GM12878 (cell line): ENCODE measurements around the gene SZRD1. TPM values are rescaled to one million over a fixed set of nuclear protein-coding genes. Genes with fewer than 3 reads are reported as not detected.

Experiments used
- ATAC-seq: fragments of 200-7000 bp; cut with Tn5 transposase; 3 replicates; pipeline ENCODE4 v1.9.1; 2020; ENCODE audit warnings: mild to moderate bottlenecking, moderate library complexity
- BruUV-seq: library from RNA; stranded (reverse); fragments of 400-500 nt; replicated peaks from 2 replicates; lab custom pipeline; 2021; lab: Mats Ljungman, UMichigan
- CTCF ChIA-PET: fragments of 300-600 bp; sonication (Branson Sonifier 250); formaldehyde crosslinking; extraction: SDS; loops from one replicate; lab custom pipeline; 2021; ENCODE audit warnings: inconsistent platforms; lab: Yijun Ruan, JAX
- POLR2A ChIA-PET: fragments of 350-600 bp; formaldehyde crosslinking; extraction: SDS; loops from one replicate; lab custom pipeline; 2021; ENCODE audit warnings: inconsistent platforms; lab: Charles Lee
- RAD21 ChIA-PET: fragments of 300-600 bp; sonication (Branson Sonifier 250); formaldehyde crosslinking; loops from one replicate; lab custom pipeline; 2023; ENCODE audit warnings: antibody characterized with exemption; ENCODE audit not compliant: unreplicated experiment; lab: Charles Lee
- SMC1A ChIA-PET: fragments of 300-600 bp; sonication (Branson Sonifier 250); formaldehyde crosslinking; loops from one replicate; lab custom pipeline; 2023; ENCODE audit not compliant: unreplicated experiment, uncharacterized antibody; lab: Charles Lee
- DNase-seq: peaks from one replicate; pipeline ENCODE4 v3.0.0-alpha.2; 2011; ENCODE audit warnings: low read depth, low spot score
- FAIRE-seq: peaks from 3 replicates; lab custom pipeline; 2011; peaks lifted over from hg19 to GRCh38; lab: Jason Lieb, UNC
- H2AFZ ChIP-seq: 2 replicates; pipeline ENCODE4 v1.6.0; 2011; ENCODE audit warnings: low read depth, low read length, control low read depth; ENCODE audit not compliant: control insufficient read depth
- H3K27ac ChIP-seq: 2 replicates; pipeline ENCODE4 v1.5.1; 2011; ENCODE audit warnings: control low read depth; ENCODE audit not compliant: control insufficient read depth, insufficient read depth
- H3K27me3 ChIP-seq, 2 experiments: replicated peaks in 1 of 2; 2 replicates each; pipeline versions ENCODE4 v1.6.0 to v1.6.1; 2011; ENCODE audit warnings: low read length in 1 of 2; ENCODE audit not compliant: control insufficient read depth in 2 of 2, insufficient read depth in 2 of 2
- H3K36me3 ChIP-seq, 2 experiments: 2 replicates each; pipeline ENCODE4 v1.5.1; 2011; ENCODE audit warnings: low read length in 1 of 2; ENCODE audit not compliant: control insufficient read depth in 2 of 2, insufficient read depth in 2 of 2
- H3K4me1 ChIP-seq: 2 replicates; pipeline ENCODE4 v1.6.1; 2011; ENCODE audit warnings: mild to moderate bottlenecking, low read length, moderate library complexity, mixed read lengths; ENCODE audit not compliant: control insufficient read depth, insufficient read depth
- H3K4me2 ChIP-seq: 2 replicates; pipeline ENCODE4 v1.6.0; 2011; ENCODE audit warnings: control low read depth; ENCODE audit not compliant: control insufficient read depth, insufficient read depth
- H3K4me3 ChIP-seq: fragments of 200-600 bp; sonication (generic); 2 replicates; pipeline ENCODE4 v1.5.1; 2016
- H3K79me2 ChIP-seq: 2 replicates; pipeline ENCODE4 v1.6.0; 2011; ENCODE audit warnings: low read length; ENCODE audit not compliant: control insufficient read depth, insufficient read depth
- H3K9ac ChIP-seq: 2 replicates; pipeline ENCODE4 v1.8.0; 2011; ENCODE audit warnings: low read length, control low read depth, mixed read lengths; ENCODE audit not compliant: control insufficient read depth, insufficient read depth
- H3K9me3 ChIP-seq: replicated peaks from 3 replicates; pipeline ENCODE4 v1.5.1; 2011; ENCODE audit warnings: mild to moderate bottlenecking, low read length; ENCODE audit not compliant: control insufficient read depth, insufficient read depth
- H4K20me1 ChIP-seq: 2 replicates; pipeline ENCODE4 v1.6.0; 2011; ENCODE audit not compliant: control insufficient read depth, insufficient read depth
- HDAC6 ChIP-seq: fragments of 200-600 bp; sonication (generic); IDR thresholded peaks from one replicate; pipeline ENCODE4 v1.8.0; 2017; ENCODE audit warnings: antibody characterized with exemption; ENCODE audit not compliant: unreplicated experiment
- IKZF2 ChIP-seq, 2 experiments: fragments of 450-650 bp; IDR thresholded peaks; 2 replicates each; pipeline ENCODE4 v1.6.1; 2017; ENCODE audit warnings: mild to moderate bottlenecking in 2 of 2, moderate library complexity in 2 of 2
- POLR2A ChIP-seq: IDR thresholded peaks from 2 replicates; pipeline ENCODE4 v1.6.1; 2011; ENCODE audit warnings: low read depth, mild to moderate bottlenecking, low read length
- POLR2AphosphoS5 ChIP-seq: IDR thresholded peaks from 2 replicates; pipeline ENCODE4 v1.6.1; 2011; ENCODE audit warnings: mild to moderate bottlenecking, low read length, inconsistent platforms
- TARDBP ChIP-seq: IDR thresholded peaks from 2 replicates; pipeline ENCODE4 v1.6.1; 2016; ENCODE audit warnings: borderline replicate concordance
- ZNF217 ChIP-seq: fragments of 450-650 bp; IDR thresholded peaks from 2 replicates; pipeline ENCODE4 v1.6.1; 2017; ENCODE audit warnings: antibody characterized with exemption, mild to moderate bottlenecking
- ZNF384 ChIP-seq: IDR thresholded peaks from 2 replicates; pipeline ENCODE4 v1.6.1; 2012; ENCODE audit warnings: low read depth, mild to moderate bottlenecking, low read length, improper control_type of control experiment, borderline replicate concordance
- ZNF592 ChIP-seq: fragments of 450-650 bp; IDR thresholded peaks from 2 replicates; pipeline ENCODE4 v1.6.1; 2017; ENCODE audit warnings: mild to moderate bottlenecking, moderate library complexity
- WGBS: methylation state at CpG from one replicate; pipeline ENCODE4 v1.1.6; 2016; ENCODE audit warnings: low lambda C conversion rate; ENCODE audit not compliant: insufficient replicate concordance, insufficient coverage; ENCODE audit errors: missing lambda C conversion rate; 5-methylcytosine and 5-hydroxymethylcytosine counted together
- in situ Hi-C: fragments of 300-500 bp; cut with MboI; formaldehyde crosslinking; loops from 9 replicates; pipeline ENCODE4 v1.14.3; 2018; ENCODE audit warnings: mixed read lengths
- intact Hi-C: fragments of 100-400 bp; cut with micrococcal nuclease; formaldehyde crosslinking; loops from one replicate; pipeline ENCODE4 v1.14.2; 2022; ENCODE audit not compliant: unreplicated experiment
- polyA plus RNA-seq, 11 experiments: library from polyadenylated mRNA; depleted of rRNA in 4 of 11; unstranded in 6 of 11; stranded (reverse) in 5 of 11; fragments of >200 nt; fragmentation: Nextera tagmentation in 4 of 11; fragmentation: Illumina TruSeq in 1 of 11; extraction: Ambion mirVana in 4 of 11; extraction: Trizol in 1 of 11; gene quantifications; 1 replicate in 1 of 11; 2 replicates in 10 of 11; pipeline versions ENCODE4 v1.2.1 to v1.2.3, GENCODE V29; 2011 to 2016; ENCODE audit warnings: inconsistent platforms in 2 of 11, missing spikeins in 2 of 11, low read depth in 1 of 11
- total RNA-seq, 4 experiments: library from RNA; depleted of rRNA in 3 of 4; stranded (reverse); fragments of >200 nt in 3 of 4; fragmentation: Illumina TruSeq in 1 of 4; extraction: Trizol in 1 of 4; gene quantifications; 2 replicates each; pipeline versions ENCODE4 v1.2.1 to v1.2.3, GENCODE V29; 2013 to 2021

SZRD1 gene
- total and polyA plus RNA-seq, 10 of the 15 experiments (the other 5 are each of a cell fraction or from before 2014, with no cell fraction given) = 5.6 to 213 (median 113) TPM

- no peak overlapping the region for H2AFZ ChIP-seq
- no peak overlapping the region for H3K9ac ChIP-seq
- POLR2A ChIA-PET = interaction anchor here (0.7 to 1.0 kb wide), 2 partner anchors 23 to 43 kb away, joined by 3 read pairs; no protein-coding TSS in a partner anchor
- in situ Hi-C loops = no loop called here
- 75% methylated on average over 7 of the region's 7 CpGs for WGBS
- H3K79me2 ChIP-seq = no peaks in the 10 kb centered on the region
- no peak overlapping the region for H3K27ac ChIP-seq
- H3K36me3 ChIP-seq = no peaks in the 10 kb centered on the region
- no peaks in the 10 kb centered on the region for H3K27me3 ChIP-seq
- CTCF ChIA-PET = no interaction called here
- no peak for DNase-seq
- no peaks in the 10 kb centered on the region for H4K20me1 ChIP-seq
- H3K4me2 ChIP-seq = no peak overlapping the region
- no TSS peak for BruUV-seq
- intact Hi-C loops = no loop called here
- peaks cover 18% of the 10 kb centered on the region for H3K4me1 ChIP-seq
- SMC1A ChIA-PET = no interaction called here
- no peak for ATAC-seq
- FAIRE-seq = no peak
- TF ChIP-seq ZNF217 = no peak
- TF ChIP-seq HDAC6 = no peak
- TF ChIP-seq IKZF2 (IDR thresholded peaks at IDR 0.05) = no peak
- TF ChIP-seq POLR2A = no peak
- no peak for TF ChIP-seq ZNF384
- TF ChIP-seq ZNF592 = no peak
- TF ChIP-seq POLR2AphosphoS5 = no peak
- no peak for TF ChIP-seq TARDBP
- no peaks in the 10 kb centered on the region for H3K9me3 ChIP-seq
- RAD21 ChIA-PET = interaction anchor here (2.2 kb wide), 1 partner anchor 31 kb away, joined by 10 read pairs; no protein-coding TSS in a partner anchor
- no peak overlapping the region for H3K4me3 ChIP-seq
Measured at GRCh38 chr1:16418823-16419425, 51.9 kb downstream of the SZRD1 start.
